Subcutaneous adipose tissue (tissue), 4 donors: ENCODE results near the gene FLRT2. TPM values are rescaled to one million over a fixed set of nuclear protein-coding genes. Genes with fewer than 3 reads are reported as not detected.

Experiments used
- CTCF ChIP-seq: fragments of 450-650 bp; IDR thresholded peaks from one replicate; pipeline ENCODE4 v1.5.1; 2016; ENCODE audit warnings: low read depth, mild to moderate bottlenecking, control low read depth, antibody characterized with exemption, moderate library complexity
- total RNA-seq, 4 donors: library from RNA; depleted of rRNA; stranded (reverse); fragments of >200 nt; gene quantifications; one replicate each; pipeline ENCODE4 v1.1.0, GENCODE V29; 2016

The FLRT2 gene
- total RNA-seq, 4 donors from 2014 or later, result 8.4 to 77.8 (median 19.1) TPM

GRCh38 chr14:85508863-85509262 lies 21.1 kb upstream of the FLRT2 start:
- TF ChIP-seq CTCF, result no peak

GRCh38 chr14:85512451-85512850 lies 17.5 kb upstream of the FLRT2 start:
- no peak for TF ChIP-seq CTCF

- TF ChIP-seq CTCF, result no peak
These were observed 15.5 kb upstream of the FLRT2 start for GRCh38 chr14:85514487-85514886.

GRCh38 chr14:85516239-85517113 lies 13.5 kb upstream of the FLRT2 start:
- TF ChIP-seq CTCF, result no peak

- TF ChIP-seq CTCF, result no peak
These were observed 12.7 kb upstream of the FLRT2 start for GRCh38 chr14:85517114-85517688.

GRCh38 chr14:85519661-85520305 lies 10.2 kb upstream of the FLRT2 start:
- TF ChIP-seq CTCF, result no peak

GRCh38 chr14:85520581-85520980 lies 9.4 kb upstream of the FLRT2 start:
- TF ChIP-seq CTCF, result no peak
